Gastroesophageal sphincter (tissue), 4 donors: ENCODE results near the gene AP2A2. TPM values are rescaled to one million over a fixed set of nuclear protein-coding genes. Genes with fewer than 3 reads are reported as not detected.

Experiments
- ATAC-seq: fragments of 150-250 bp; one replicate; pipeline ENCODE4 v1.9.1; 2016; ENCODE audit warnings: mild to moderate bottlenecking, moderate library complexity
- H3K27ac ChIP-seq, 4 donors: fragments of 200-600 bp; sonication (generic) in 3 of 4; 1 replicate in 3 of 4; 2 replicates in 1 of 4; pipeline ENCODE4 v1.5.1; 2016 to 2019
- H3K27me3 ChIP-seq: fragments of 200-600 bp; sonication (generic); one replicate; pipeline ENCODE4 v1.5.1; 2019
- H3K36me3 ChIP-seq, 2 donors: fragments of 200-600 bp; sonication (generic); one replicate each; pipeline ENCODE4 v1.5.1; 2019; ENCODE audit warnings: control low read depth in 1 of 2
- H3K4me1 ChIP-seq, 3 donors: fragments of 200-600 bp; sonication (generic); 1 replicate in 2 of 3; 2 replicates in 1 of 3; pipeline ENCODE4 v1.5.1; 2016 to 2019; ENCODE audit warnings: control low read depth in 2 of 3
- H3K4me3 ChIP-seq, 2 donors: fragments of 200-600 bp; sonication (generic); one replicate each; pipeline ENCODE4 v1.5.1; 2019; ENCODE audit warnings: mild to moderate bottlenecking in 1 of 2, moderate library complexity in 1 of 2
- H3K9me3 ChIP-seq, 3 donors: fragments of 200-600 bp; sonication (generic); one replicate each; pipeline ENCODE4 v1.5.1; 2017 to 2019; ENCODE audit warnings: control low read depth in 2 of 3
- CTCF ChIP-seq, 4 experiments: fragments of 200-600 bp in 2 of 4; fragments of 450-650 bp in 2 of 4; sonication (generic) in 1 of 4; IDR thresholded peaks; one replicate each; pipeline ENCODE4 v1.5.1; 2017 to 2019; ENCODE audit warnings: antibody characterized with exemption in 4 of 4, mild to moderate bottlenecking in 2 of 4, moderate library complexity in 2 of 4
- EP300 ChIP-seq: sonication (generic); formaldehyde crosslinking; IDR thresholded peaks from one replicate; pipeline ENCODE4 v1.6.1; 2017; ENCODE audit warnings: antibody characterized with exemption, mild to moderate bottlenecking
- POLR2A ChIP-seq, 2 donors: fragments of 450-650 bp; IDR thresholded peaks; one replicate each; pipeline ENCODE4 v1.6.1; 2017; ENCODE audit warnings: antibody characterized with exemption in 2 of 2, mild to moderate bottlenecking in 2 of 2, moderate library complexity in 1 of 2
- POLR2AphosphoS5 ChIP-seq: sonication (generic); formaldehyde crosslinking; IDR thresholded peaks from one replicate; pipeline ENCODE4 v1.6.1; 2017; ENCODE audit warnings: antibody characterized with exemption
- WGBS, 2 donors: methylation state at CpG; one replicate each; pipeline ENCODE4 v1.1.5; 2018; ENCODE audit warnings: low coverage in 1 of 2; 5-methylcytosine and 5-hydroxymethylcytosine counted together
- total RNA-seq, 4 donors: library from RNA; depleted of rRNA; stranded (reverse); fragments of >200 nt; gene quantifications; one replicate each; pipeline ENCODE4 v1.1.0, GENCODE V29; 2016

AP2A2 gene
- total RNA-seq, 4 donors from 2014 or later = 47.9 to 88.5 (median 61.6) TPM

- Histone ChIP-seq H3K27ac (no peak overlapping the region), H3K4me1 (no peaks in the 10 kb centered on the region), H3K27me3 (peaks cover 53% of the 10 kb centered on the region), H3K9me3 (no peaks in the 10 kb centered on the region), H3K36me3 (no peaks in the 10 kb centered on the region), H3K4me3 (no peak overlapping the region)
- TF ChIP-seq CTCF (IDR thresholded peaks at IDR 0.05) (no peak), EP300 (no peak)
- ATAC-seq = no peak
- WGBS, 2 donors = no CpG with 5 or more reads among the region's 8 CpGs
Measured at GRCh38 chr11:1034001-1034400, 108.3 kb downstream of the AP2A2 start.

- no peaks in the 10 kb centered on the region for H3K4me1 ChIP-seq
- WGBS, 2 donors = 73 to 100% methylated on average over 2 to 9 of the region's 39 CpGs
Measured at GRCh38 chr11:1034456-1035295, 109.0 kb downstream of the AP2A2 start.

DNA sequence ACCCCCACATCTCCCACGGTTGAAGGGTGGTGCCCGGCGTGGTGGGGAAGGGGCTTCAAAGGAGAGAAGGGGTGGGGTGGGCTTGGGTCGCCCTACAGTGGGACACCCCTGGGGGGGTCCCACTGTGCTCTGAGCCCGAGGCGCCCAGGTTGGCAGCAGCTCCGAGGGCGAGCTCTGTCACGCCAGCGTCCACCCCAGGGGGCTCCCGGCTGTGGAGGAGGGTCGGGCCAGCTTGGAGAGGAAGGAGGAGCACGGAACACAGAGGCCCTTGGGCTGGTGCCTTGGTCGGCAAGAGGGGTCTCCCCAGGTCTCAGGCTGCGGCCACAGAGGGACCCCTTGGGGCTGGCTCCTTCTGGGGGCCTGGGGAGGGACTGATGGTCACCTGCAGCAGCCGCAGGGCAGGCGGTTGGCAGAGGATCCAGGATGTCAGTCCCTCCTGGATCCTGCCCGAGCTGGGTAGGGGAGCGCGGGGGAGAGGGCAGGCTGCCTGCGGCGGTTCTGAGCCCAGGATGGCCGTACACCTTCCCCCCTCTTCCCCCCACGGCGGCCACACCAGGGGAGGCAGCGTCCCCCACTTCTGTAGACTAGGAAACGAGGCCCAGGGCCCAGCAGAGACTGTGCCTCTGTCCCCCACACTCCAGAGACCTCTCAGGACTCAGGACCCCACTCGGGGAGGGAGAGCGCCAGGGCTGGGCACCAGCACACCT lies 110.1 kb downstream of the AP2A2 start:
- no peak overlapping the region for H3K4me3 ChIP-seq
- H3K27me3 ChIP-seq = peaks cover 67% of the 10 kb centered on the region
- no peak for ATAC-seq
- H3K27ac ChIP-seq = no peak overlapping the region
- no CpG with 5 or more reads among the region's 29 CpGs for WGBS, 2 donors
- TF ChIP-seq POLR2AphosphoS5 (no peak), CTCF (IDR thresholded peaks at IDR 0.05) (no peak), POLR2A (IDR thresholded peaks at IDR 0.05) (no peak), EP300 (no peak)
- H3K9me3 ChIP-seq = no peaks in the 10 kb centered on the region
- H3K36me3 ChIP-seq = no peaks in the 10 kb centered on the region
- no peaks in the 10 kb centered on the region for H3K4me1 ChIP-seq

More at GRCh38 chr11:1034456-1035295, 109.0 kb downstream of the AP2A2 start:
- no peak for ATAC-seq
- Histone ChIP-seq H3K36me3 (no peaks in the 10 kb centered on the region), H3K9me3 (no peaks in the 10 kb centered on the region), H3K4me3 (no peak overlapping the region), H3K27me3 (peaks cover 58% of the 10 kb centered on the region), H3K27ac (no peak overlapping the region)
- TF ChIP-seq POLR2A (IDR thresholded peaks at IDR 0.05) (no peak), EP300 (no peak), CTCF (IDR thresholded peaks at IDR 0.05) (no peak), POLR2AphosphoS5 (no peak)

GRCh38 chr11:1036303-1036923 lies 110.7 kb downstream of the AP2A2 start, which contains the start of gene MUC6:
MUC6 (minus strand) TSS chr11:1036718; CDS start chr11:1036655, 63 bp downstream.
- ATAC-seq = no peak
- no CpG with 5 or more reads among the region's 42 CpGs for WGBS, 2 donors
- Histone ChIP-seq H3K9me3 (no peaks in the 10 kb centered on the region), H3K4me3 (no peak within 1 kb of the TSS), H3K36me3 (no peaks in the 10 kb centered on the region), H3K4me1 (no peaks in the 10 kb centered on the region), H3K27ac (no peak within 1 kb of the TSS), H3K27me3 (peaks cover 69% of the 10 kb centered on the region)
- TF ChIP-seq POLR2A (IDR thresholded peaks at IDR 0.05) = no peak
- no peak for TF ChIP-seq CTCF (IDR thresholded peaks at IDR 0.05)
